Colonic mucosa (tissue), 4 donors: ENCODE results near the gene RBM19. TPM values are rescaled to one million over a fixed set of nuclear protein-coding genes. Genes with fewer than 3 reads are reported as not detected.

Experiments
- DNase-seq: peaks from one replicate; pipeline ENCODE4 v3.0.0-alpha.2; 2020
- H3K27ac ChIP-seq: fragments of 200-600 bp; one replicate; pipeline ENCODE4 v1.8.0; 2021
- H3K27me3 ChIP-seq: fragments of 200-600 bp; one replicate; pipeline ENCODE4 v1.8.0; 2021
- H3K36me3 ChIP-seq: fragments of 200-600 bp; one replicate; pipeline ENCODE4 v1.8.0; 2021
- H3K4me1 ChIP-seq: fragments of 200-600 bp; one replicate; pipeline ENCODE4 v1.8.0; 2021; ENCODE audit warnings: mild to moderate bottlenecking
- H3K4me3 ChIP-seq: fragments of 200-600 bp; one replicate; pipeline ENCODE4 v1.8.0; 2021
- H3K9ac ChIP-seq, 2 donors: one replicate each; pipeline ENCODE4 v1.7.0; 2013; ENCODE audit warnings: control low read depth in 2 of 2, low read depth in 2 of 2, low read length in 2 of 2
- H3K9me3 ChIP-seq: fragments of 200-600 bp; one replicate; pipeline ENCODE4 v1.8.0; 2021
- intact Hi-C: fragments of 100-400 bp; cut with DNase I; formaldehyde crosslinking; loops from one replicate; pipeline ENCODE4 v1.14.1; 2022
- total RNA-seq, 2 donors: library from RNA; stranded (reverse); fragmentation: NEBNext Ultra II Directional in 1 of 2; extraction: Animal tissue kit (Norgen Biotek cat#: 25700) in 1 of 2; gene quantifications; one replicate each; pipeline ENCODE4 v1.2.1, GENCODE V29; 2021
- TF ChIP-seq, protein P1 (sequence below): fragments of 200-600 bp; IDR thresholded peaks from one replicate; pipeline ENCODE4 v1.8.0; 2022; ENCODE audit warnings: antibody characterized with exemption, mild to moderate bottlenecking
- donor health status: healthy.
- donor health status: DM: no; HTN: no; CAD: no.
- donor health status: DM: no; HTN: no; CAD: no.

Gene RBM19
- total RNA-seq, 2 donors from 2014 or later: 13.5 to 33.1 TPM

DNA sequence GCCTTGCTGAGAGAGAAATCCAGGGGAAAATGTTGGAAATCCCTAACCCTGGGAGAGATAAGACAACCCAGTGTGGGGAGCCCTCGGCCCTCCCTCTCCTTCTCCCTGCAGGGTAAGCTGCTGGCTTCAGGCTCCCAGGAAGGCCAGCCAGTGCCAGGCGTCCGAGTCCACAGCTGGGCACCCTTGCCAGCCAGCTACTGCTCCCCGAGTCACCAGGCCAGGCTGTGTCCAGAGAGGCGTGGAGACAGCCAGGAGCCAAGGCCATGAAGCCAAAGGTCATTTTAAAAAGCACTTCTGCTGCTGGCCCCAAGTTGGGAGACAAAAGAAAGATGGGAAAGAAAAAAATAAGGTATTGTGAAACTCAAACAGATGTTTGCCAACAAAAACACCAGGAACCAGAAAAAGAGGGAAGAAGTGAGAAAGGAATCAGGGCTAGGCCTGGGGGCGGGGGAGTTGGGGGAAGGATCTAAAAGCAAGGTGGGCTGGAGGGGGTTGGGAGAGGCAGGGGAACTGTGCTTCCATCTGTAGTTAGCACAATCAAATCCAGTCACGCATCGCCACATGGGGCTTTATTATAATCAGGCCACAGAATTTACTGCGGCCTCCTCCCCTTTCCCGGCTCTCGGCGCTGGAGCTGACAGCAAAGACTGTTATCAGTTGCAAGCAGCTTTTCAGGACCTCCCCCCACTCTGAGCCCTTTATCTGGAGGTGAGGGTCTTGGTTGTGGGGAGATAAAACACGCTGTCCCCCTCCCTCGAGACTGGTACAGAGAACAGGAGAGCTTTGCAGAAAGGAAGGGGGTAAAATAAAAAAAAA is 33.5 kb downstream of the RBM19 start:
- intact Hi-C loops: no loop called here
- Histone ChIP-seq H3K4me3 (no peak overlapping the region), H3K9ac (no peak overlapping the region), H3K27ac (no peak overlapping the region), H3K27me3 (no peaks in the 10 kb centered on the region), H3K36me3 (no peaks in the 10 kb centered on the region), H3K4me1 (no peaks in the 10 kb centered on the region), H3K9me3 (no peaks in the 10 kb centered on the region)
- TF ChIP-seq, protein P1, sequence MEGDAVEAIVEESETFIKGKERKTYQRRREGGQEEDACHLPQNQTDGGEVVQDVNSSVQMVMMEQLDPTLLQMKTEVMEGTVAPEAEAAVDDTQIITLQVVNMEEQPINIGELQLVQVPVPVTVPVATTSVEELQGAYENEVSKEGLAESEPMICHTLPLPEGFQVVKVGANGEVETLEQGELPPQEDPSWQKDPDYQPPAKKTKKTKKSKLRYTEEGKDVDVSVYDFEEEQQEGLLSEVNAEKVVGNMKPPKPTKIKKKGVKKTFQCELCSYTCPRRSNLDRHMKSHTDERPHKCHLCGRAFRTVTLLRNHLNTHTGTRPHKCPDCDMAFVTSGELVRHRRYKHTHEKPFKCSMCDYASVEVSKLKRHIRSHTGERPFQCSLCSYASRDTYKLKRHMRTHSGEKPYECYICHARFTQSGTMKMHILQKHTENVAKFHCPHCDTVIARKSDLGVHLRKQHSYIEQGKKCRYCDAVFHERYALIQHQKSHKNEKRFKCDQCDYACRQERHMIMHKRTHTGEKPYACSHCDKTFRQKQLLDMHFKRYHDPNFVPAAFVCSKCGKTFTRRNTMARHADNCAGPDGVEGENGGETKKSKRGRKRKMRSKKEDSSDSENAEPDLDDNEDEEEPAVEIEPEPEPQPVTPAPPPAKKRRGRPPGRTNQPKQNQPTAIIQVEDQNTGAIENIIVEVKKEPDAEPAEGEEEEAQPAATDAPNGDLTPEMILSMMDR: no peak
- DNase-seq: no peak

DNA sequence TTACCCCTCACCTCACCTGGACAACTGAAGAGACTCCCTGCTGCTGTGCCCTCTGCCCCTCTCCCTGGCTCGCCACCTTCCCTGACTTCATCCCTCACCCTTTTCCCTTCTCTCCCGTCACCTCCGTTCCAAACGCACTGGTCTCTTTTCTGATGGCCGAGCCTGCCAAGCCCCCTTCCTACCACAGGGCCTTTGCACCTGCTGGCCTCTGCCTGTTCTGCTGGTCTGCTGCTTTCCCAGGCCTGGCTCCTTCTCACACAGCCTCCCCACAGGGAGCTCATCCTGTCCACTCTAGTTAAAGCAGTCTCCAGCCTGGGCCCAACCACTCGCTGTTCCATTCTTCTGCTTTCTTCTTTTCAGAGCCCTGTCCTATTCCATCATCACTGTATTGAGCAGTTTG is 34.6 kb downstream of the RBM19 start:
- Histone ChIP-seq H3K36me3 (no peaks in the 10 kb centered on the region), H3K27me3 (no peaks in the 10 kb centered on the region), H3K27ac (no peak overlapping the region), H3K9me3 (no peaks in the 10 kb centered on the region), H3K9ac (no peak overlapping the region), H3K4me1 (no peaks in the 10 kb centered on the region), H3K4me3 (no peak overlapping the region)
- TF ChIP-seq, protein P1: no peak
- intact Hi-C loops: no loop called here
- DNase-seq: no peak

DNA sequence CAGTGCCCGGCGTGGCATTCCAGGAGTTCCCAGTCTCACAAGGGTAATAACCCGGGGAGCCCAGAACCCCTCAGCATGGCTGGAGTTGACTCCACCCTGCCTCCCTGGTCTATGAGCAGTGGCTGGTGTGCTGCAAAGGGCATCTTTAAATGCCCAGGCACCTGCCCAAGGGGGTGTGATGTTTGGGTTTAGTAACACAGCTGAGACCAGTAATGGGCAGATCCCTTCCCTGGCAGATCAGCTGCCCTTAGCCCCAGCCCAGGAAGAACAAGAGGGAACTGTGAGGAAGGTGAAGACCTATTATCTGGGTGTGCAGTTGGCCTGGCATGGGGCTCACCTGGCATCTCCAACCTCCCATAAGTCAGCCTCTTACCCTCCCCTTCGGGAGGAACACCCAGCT is 35.9 kb downstream of the RBM19 start:
- Histone ChIP-seq H3K27ac (no peak overlapping the region), H3K9me3 (no peaks in the 10 kb centered on the region), H3K9ac (no peak overlapping the region), H3K4me3 (no peak overlapping the region), H3K36me3 (no peaks in the 10 kb centered on the region), H3K27me3 (no peaks in the 10 kb centered on the region), H3K4me1 (no peaks in the 10 kb centered on the region)
- DNase-seq: no peak
- TF ChIP-seq, protein P1: no peak
- intact Hi-C loops: no loop called here

- DNase-seq: no peak
Measured at GRCh38 chr12:113929312-113929989, 36.7 kb downstream of the RBM19 start.

DNA sequence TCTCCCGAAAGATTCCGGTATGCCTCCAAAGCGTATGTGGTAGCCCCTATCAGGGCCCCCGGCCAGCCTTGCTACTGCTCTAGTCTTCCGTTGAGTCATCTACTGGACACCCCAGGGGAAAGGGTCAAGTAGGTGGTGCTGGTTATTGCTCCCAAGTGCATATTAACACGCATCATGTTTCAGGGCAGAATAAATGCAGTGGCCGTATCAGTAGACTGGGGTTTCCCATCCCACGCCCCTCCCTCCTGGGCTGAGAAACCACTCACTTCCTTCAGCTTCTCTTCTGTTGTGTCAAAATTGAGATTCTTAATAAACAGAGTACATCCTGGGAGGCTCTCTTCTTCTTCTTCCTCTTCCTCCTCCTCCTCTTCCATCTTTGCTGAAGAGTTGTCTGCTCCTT is 39.3 kb downstream of the RBM19 start:
- Histone ChIP-seq H3K4me3 (no peak overlapping the region), H3K4me1 (no peaks in the 10 kb centered on the region), H3K9me3 (no peaks in the 10 kb centered on the region), H3K36me3 (no peaks in the 10 kb centered on the region), H3K9ac (no peak overlapping the region), H3K27me3 (no peaks in the 10 kb centered on the region), H3K27ac (no peak overlapping the region)
- TF ChIP-seq, protein P1: no peak
- intact Hi-C loops: no loop called here
- no peak for DNase-seq

More at GRCh38 chr12:113929312-113929989, 36.7 kb downstream of the RBM19 start:
- TF ChIP-seq, protein P1: no peak
- Histone ChIP-seq H3K27me3 (no peaks in the 10 kb centered on the region), H3K4me3 (no peak overlapping the region), H3K27ac (no peak overlapping the region), H3K9ac (no peak overlapping the region), H3K4me1 (no peaks in the 10 kb centered on the region), H3K9me3 (no peaks in the 10 kb centered on the region), H3K36me3 (no peaks in the 10 kb centered on the region)
- intact Hi-C loops: no loop called here
